Stimulated activated memory B cell treated with anti-CD40 and anti-IgM and Interleukin-4, amounts not matched to agents 10 μg/mL and 1 μg/mL and 100 μg/mL, for 72 hours (primary cell): ENCODE results near the gene ICAM1.
"Not testable (repeated sequence)": the region's sequence is repeated elsewhere in the genome, so short reads cannot be mapped to it uniquely, and the experiment has no call there.

ENCODE experiments used
- ATAC-seq: fragments of 150-1000 bp; cut with Tn5 transposase; 2 replicates; pipeline ENCODE4 v1.10.0; 2021
- H3K27ac Mint-ChIP-seq: one replicate; pipeline ENCODE4 v1.8.0; 2022; ENCODE audit warnings: mild to moderate bottlenecking, mixed read lengths
- H3K27me3 Mint-ChIP-seq: one replicate; pipeline ENCODE4 v1.8.0; 2022; ENCODE audit warnings: mixed read lengths
- H3K36me3 Mint-ChIP-seq: one replicate; pipeline ENCODE4 v1.8.0; 2022; ENCODE audit warnings: mixed read lengths
- H3K4me1 Mint-ChIP-seq: one replicate; pipeline ENCODE4 v1.8.0; 2022; ENCODE audit warnings: mixed read lengths
- H3K4me3 Mint-ChIP-seq: one replicate; pipeline ENCODE4 v1.8.0; 2022; ENCODE audit warnings: mild to moderate bottlenecking, moderate library complexity, mixed read lengths
- H3K9me3 Mint-ChIP-seq: one replicate; pipeline ENCODE4 v1.8.0; 2022; ENCODE audit warnings: mixed read lengths

Gene ICAM1

DNA sequence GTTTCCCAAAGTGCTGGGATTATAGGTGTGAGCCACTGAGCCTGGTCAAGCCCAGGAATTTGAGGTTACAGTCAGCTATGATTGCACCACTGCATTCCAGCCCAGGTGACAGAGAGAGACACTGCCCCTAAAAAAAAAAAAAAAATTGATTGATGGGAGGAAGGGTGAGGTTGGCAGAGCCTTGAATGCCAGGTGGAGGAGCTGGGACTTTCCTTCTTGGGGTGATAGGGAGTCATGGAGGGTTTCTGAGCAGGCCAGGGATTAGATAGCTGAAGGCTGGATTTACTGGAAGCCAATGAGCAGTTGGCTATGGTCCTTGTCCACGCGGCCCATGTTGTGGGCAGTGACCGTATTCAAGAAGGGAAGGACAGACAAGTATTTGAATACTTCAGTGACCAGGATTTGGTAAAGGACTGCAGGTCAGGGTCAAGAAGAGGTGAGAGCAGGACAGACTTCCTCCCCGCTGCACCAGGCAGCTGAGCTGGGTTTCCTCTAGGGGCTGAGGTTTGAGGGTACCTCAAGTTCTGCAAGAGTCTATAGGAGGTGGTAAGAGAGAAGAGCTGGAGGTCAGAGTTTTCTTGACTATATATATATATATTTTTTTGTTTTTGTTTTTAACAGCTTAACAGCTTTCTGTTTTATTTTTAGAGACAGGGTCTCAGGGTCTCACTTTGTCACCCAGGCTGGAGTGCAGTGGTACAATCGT is 9.0 kb downstream of the ICAM1 start:
- H3K4me3 Mint-ChIP-seq, result no peak overlapping the region
- H3K4me1 Mint-ChIP-seq, result peaks cover 43% of the 10 kb centered on the region
- ATAC-seq, result no peak
- H3K27ac Mint-ChIP-seq, result peak overlapping the region; percentile 15
- peaks cover 52% of the 10 kb centered on the region for H3K36me3 Mint-ChIP-seq
- no peaks in the 10 kb centered on the region for H3K27me3 Mint-ChIP-seq
- H3K9me3 Mint-ChIP-seq, result no peaks in the 10 kb centered on the region

DNA sequence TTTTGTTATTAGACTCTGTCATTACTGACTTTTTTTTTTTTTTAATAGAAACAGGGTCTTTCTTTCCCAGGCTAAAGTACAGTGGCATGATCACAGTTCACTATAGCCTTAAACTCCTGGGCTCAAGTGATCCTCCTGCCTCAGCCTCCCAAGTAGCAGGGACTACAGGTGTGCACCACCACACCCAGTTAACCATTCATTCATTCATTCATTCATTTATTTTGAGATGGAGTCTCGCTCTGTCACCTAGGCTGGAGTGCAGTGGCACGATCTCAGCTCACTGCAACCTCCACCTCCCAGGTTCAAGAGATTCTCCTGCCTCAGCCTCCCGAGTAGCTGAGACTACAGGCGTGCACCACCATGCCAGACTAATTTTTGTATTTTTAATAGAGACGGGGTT is 11.1 kb downstream of the ICAM1 start:
- H3K9me3 Mint-ChIP-seq, H3K27ac Mint-ChIP-seq, H3K4me3 Mint-ChIP-seq, ATAC-seq, H3K27me3 Mint-ChIP-seq: not testable (repeated sequence)
- peaks cover 66% of the 10 kb centered on the region for H3K36me3 Mint-ChIP-seq
- peaks cover 54% of the 10 kb centered on the region for H3K4me1 Mint-ChIP-seq

DNA sequence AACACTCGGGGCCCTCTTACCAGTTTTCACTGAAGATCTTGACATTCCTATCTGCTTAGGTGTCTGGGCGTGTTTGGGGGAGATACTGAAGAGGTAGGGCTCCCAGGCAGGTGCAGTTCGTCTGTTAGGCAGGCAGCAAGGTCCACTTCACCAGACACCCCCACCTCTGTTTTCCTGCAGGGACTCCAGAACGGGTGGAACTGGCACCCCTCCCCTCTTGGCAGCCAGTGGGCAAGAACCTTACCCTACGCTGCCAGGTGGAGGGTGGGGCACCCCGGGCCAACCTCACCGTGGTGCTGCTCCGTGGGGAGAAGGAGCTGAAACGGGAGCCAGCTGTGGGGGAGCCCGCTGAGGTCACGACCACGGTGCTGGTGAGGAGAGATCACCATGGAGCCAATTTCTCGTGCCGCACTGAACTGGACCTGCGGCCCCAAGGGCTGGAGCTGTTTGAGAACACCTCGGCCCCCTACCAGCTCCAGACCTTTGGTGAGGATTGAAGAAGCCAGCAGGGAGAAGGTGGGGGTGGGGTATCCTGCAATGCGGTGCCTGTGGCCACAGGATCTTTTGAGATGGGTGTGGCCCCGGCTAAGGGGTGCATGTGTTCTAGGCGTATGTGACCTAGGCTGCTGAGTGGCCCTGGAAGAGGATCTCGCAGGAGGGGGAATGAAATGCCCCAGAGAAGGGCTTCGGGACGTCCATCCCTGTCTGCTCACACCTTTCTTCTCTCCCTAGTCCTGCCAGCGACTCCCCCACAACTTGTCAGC is 12.6 kb downstream of the ICAM1 start:
- Mint-ChIP-seq H3K36me3 (peaks cover 55% of the 10 kb centered on the region), H3K9me3 (peaks cover 2% of the 10 kb centered on the region), H3K4me3 (no peak overlapping the region), H3K27me3 (peaks cover 10% of the 10 kb centered on the region), H3K4me1 (peaks cover 54% of the 10 kb centered on the region), H3K27ac (no peak overlapping the region)
- no peak for ATAC-seq

DNA sequence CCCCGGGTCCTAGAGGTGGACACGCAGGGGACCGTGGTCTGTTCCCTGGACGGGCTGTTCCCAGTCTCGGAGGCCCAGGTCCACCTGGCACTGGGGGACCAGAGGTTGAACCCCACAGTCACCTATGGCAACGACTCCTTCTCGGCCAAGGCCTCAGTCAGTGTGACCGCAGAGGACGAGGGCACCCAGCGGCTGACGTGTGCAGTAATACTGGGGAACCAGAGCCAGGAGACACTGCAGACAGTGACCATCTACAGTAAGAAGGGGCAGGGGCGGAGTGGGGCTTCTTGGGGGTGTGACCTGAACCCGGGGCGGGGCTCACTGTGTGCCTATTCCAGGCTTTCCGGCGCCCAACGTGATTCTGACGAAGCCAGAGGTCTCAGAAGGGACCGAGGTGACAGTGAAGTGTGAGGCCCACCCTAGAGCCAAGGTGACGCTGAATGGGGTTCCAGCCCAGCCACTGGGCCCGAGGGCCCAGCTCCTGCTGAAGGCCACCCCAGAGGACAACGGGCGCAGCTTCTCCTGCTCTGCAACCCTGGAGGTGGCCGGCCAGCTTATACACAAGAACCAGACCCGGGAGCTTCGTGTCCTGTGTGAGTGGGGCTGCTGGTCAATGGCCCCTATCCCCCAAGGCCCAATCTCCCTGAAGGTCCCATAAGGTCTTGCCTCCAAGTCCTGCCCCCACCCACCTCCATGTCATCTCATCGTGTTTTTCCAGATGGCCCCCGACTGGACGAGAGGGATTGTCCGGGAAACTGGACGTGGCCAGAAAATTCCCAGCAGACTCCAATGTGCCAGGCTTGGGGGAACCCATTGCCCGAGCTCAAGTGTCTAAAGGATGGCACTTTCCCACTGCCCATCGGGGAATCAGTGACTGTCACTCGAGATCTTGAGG is 13.4 kb downstream of the ICAM1 start:
- peaks cover 54% of the 10 kb centered on the region for H3K4me1 Mint-ChIP-seq

DNA sequence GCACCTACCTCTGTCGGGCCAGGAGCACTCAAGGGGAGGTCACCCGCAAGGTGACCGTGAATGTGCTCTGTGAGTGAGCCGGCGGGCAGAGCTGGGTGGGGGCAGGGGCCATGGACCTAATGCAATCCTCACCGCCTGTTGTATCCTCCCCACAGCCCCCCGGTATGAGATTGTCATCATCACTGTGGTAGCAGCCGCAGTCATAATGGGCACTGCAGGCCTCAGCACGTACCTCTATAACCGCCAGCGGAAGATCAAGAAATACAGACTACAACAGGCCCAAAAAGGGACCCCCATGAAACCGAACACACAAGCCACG is 14.0 kb downstream of the ICAM1 start:
- Mint-ChIP-seq H3K9me3 (peaks cover 2% of the 10 kb centered on the region), H3K27ac (no peak overlapping the region), H3K4me3 (no peak overlapping the region), H3K36me3 (peaks cover 40% of the 10 kb centered on the region), H3K4me1 (peaks cover 50% of the 10 kb centered on the region), H3K27me3 (peaks cover 20% of the 10 kb centered on the region)
- ATAC-seq, result no peak

More for the DNA sequence above, 13.4 kb downstream of the ICAM1 start:
- no peak for ATAC-seq
- H3K27ac Mint-ChIP-seq, result no peak overlapping the region
- peaks cover 18% of the 10 kb centered on the region for H3K27me3 Mint-ChIP-seq
- peaks cover 2% of the 10 kb centered on the region for H3K9me3 Mint-ChIP-seq
- H3K36me3 Mint-ChIP-seq, result peaks cover 46% of the 10 kb centered on the region
- H3K4me3 Mint-ChIP-seq, result no peak overlapping the region

DNA sequence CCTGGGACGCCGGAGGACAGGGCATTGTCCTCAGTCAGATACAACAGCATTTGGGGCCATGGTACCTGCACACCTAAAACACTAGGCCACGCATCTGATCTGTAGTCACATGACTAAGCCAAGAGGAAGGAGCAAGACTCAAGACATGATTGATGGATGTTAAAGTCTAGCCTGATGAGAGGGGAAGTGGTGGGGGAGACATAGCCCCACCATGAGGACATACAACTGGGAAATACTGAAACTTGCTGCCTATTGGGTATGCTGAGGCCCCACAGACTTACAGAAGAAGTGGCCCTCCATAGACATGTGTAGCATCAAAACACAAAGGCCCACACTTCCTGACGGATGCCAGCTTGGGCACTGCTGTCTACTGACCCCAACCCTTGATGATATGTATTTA is 14.5 kb downstream of the ICAM1 start:
- H3K4me3 Mint-ChIP-seq, result no peak overlapping the region
- H3K27me3 Mint-ChIP-seq, result peaks cover 25% of the 10 kb centered on the region
- peaks cover 2% of the 10 kb centered on the region for H3K9me3 Mint-ChIP-seq
- H3K36me3 Mint-ChIP-seq, result peaks cover 37% of the 10 kb centered on the region
- peaks cover 51% of the 10 kb centered on the region for H3K4me1 Mint-ChIP-seq
- ATAC-seq, result no peak
- H3K27ac Mint-ChIP-seq, result no peak overlapping the region

DNA sequence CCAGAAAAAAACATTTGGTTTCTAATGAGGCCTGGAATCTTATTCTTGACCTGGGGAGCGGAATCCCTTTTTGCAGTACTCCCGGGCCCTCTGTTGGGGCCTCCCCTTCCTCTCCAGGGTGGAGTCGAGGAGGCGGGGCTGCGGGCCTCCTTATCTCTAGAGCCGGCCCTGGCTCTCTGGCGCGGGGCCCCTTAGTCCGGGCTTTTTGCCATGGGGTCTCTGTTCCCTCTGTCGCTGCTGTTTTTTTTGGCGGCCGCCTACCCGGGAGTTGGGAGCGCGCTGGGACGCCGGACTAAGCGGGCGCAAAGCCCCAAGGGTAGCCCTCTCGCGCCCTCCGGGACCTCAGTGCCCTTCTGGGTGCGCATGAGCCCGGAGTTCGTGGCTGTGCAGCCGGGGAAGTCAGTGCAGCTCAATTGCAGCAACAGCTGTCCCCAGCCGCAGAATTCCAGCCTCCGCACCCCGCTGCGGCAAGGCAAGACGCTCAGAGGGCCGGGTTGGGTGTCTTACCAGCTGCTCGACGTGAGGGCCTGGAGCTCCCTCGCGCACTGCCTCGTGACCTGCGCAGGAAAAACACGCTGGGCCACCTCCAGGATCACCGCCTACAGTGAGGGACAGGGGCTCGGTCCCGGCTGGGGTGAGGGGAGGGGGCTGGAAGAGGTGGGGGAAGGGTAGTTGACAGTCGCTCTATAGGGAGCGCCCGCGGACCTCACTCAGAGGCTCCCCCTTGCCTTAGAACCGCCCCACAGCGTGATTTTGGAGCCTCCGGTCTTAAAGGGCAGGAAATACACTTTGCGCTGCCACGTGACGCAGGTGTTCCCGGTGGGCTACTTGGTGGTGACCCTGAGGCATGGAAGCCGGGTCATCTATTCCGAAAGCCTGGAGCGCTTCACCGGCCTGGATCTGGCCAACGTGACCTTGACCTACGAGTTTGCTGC is 16.1 kb downstream of the ICAM1 start, which contains the start of gene ICAM4:
Gene ICAM4, plus strand, starts transcription at position 153 of the 935 bp plus-strand sequence. Its CDS starts 58 bp downstream, at position 211.
- H3K4me3 Mint-ChIP-seq, result peak within 1 kb of the TSS; percentile 50
- peaks cover 39% of the 10 kb centered on the region for H3K36me3 Mint-ChIP-seq
- peak; percentile 69 for ATAC-seq
- H3K27ac Mint-ChIP-seq, result peak within 1 kb of the TSS; percentile 55
- peaks cover 42% of the 10 kb centered on the region for H3K27me3 Mint-ChIP-seq
- peaks cover 68% of the 10 kb centered on the region for H3K4me1 Mint-ChIP-seq
- H3K9me3 Mint-ChIP-seq, result peaks cover 4% of the 10 kb centered on the region

DNA sequence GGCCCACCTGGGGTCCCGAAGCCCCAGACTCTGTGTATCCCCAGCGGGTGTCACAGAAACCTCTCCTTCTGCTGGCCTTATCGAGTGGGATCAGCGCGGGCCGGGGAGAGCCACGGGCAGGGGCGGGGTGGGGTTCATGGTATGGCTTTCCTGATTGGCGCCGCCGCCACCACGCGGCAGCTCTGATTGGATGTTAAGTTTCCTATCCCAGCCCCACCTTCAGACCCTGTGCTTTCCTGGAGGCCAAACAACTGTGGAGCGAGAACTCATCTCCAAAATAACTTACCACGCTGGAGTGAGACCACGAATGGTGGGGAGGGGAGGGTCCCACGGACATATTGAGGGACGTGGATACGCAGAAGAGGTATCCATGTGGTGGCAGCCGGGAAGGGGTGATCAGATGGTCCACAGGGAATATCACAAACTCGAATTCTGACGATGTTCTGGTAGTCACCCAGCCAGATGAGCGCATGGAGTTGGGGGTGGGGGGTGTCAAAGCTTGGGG is 17.8 kb downstream of the ICAM1 start:
- Mint-ChIP-seq H3K4me1 (peaks cover 84% of the 10 kb centered on the region), H3K9me3 (peaks cover 5% of the 10 kb centered on the region), H3K36me3 (peaks cover 35% of the 10 kb centered on the region), H3K27me3 (peaks cover 58% of the 10 kb centered on the region), H3K4me3 (peak overlapping the region; percentile 70), H3K27ac (peak overlapping the region; percentile 67)
- no peak for ATAC-seq

- H3K4me3 Mint-ChIP-seq, result peak overlapping the region; percentile 70
- peaks cover 5% of the 10 kb centered on the region for H3K9me3 Mint-ChIP-seq
- ATAC-seq, result peak; percentile 48
- peak overlapping the region; percentile 67 for H3K27ac Mint-ChIP-seq
- peaks cover 84% of the 10 kb centered on the region for H3K4me1 Mint-ChIP-seq
- peaks cover 62% of the 10 kb centered on the region for H3K27me3 Mint-ChIP-seq
- peaks cover 29% of the 10 kb centered on the region for H3K36me3 Mint-ChIP-seq
Observed at GRCh38 chr19:10289167-10289835, 18.4 kb downstream of the ICAM1 start.

DNA sequence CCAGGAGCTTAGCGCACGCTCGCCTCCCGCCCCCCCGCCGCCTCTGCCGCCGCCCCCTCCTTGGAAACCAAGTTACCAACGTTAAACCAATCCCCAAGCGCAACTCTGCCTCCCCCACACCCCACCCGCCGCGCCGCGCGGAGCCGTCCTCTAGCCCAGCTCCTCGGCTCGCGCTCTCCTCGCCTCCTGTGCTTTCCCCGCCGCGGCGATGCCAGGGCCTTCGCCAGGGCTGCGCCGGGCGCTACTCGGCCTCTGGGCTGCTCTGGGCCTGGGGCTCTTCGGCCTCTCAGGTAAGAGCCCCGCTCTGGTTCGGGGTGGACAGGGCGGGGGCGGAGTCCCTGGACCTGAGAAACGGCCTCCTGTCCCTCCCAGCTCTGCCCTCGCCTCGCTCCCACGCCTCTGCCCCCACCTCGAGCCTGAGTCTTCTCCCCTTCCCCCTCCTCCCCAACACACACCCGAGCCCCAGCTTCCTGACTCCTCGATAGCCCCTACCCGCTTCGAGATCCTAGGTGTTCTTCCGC is 19.0 kb downstream of the ICAM1 start, which contains the start of gene ICAM5:
Gene ICAM5, plus strand, starts transcription at position 117 of the 521 bp plus-strand sequence. Its CDS starts 92 bp downstream, at position 209.
- Mint-ChIP-seq H3K4me3 (peak within 1 kb of the TSS; percentile 72), H3K27me3 (peaks cover 68% of the 10 kb centered on the region), H3K9me3 (peaks cover 5% of the 10 kb centered on the region), H3K4me1 (peaks cover 83% of the 10 kb centered on the region), H3K36me3 (peaks cover 23% of the 10 kb centered on the region), H3K27ac (peak within 1 kb of the TSS; percentile 67)
- no peak for ATAC-seq

DNA sequence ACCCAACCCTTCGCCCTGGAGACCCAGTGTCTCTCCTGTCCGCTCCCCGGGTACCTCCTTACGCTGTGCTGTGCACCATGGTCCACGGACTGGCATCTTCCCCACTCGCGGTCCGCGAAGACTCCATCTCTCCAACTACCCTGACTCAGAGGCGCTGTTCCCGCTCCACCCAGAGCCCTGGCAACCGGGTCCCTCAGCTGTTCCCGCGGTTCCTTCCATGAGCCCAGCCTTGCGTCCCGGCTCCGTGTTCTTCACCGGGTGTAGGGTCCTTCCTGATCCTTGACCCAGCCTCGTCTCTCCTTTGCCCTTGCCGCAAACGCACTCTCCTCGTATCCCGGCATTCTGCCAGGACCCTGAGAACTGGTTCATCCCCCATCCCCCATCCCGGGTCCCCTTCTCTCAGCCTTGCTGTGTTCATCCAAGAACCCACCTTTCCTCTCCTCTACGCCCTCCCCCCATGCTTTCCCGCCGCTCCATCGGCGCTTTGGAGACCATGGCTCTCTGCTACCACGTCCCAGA is 19.5 kb downstream of the ICAM1 start:
- peaks cover 81% of the 10 kb centered on the region for H3K4me1 Mint-ChIP-seq
- H3K36me3 Mint-ChIP-seq, result peaks cover 18% of the 10 kb centered on the region
- H3K27me3 Mint-ChIP-seq, result peaks cover 73% of the 10 kb centered on the region
- H3K9me3 Mint-ChIP-seq, result peaks cover 5% of the 10 kb centered on the region
- ATAC-seq, result no peak
- peak overlapping the region; percentile 67 for H3K27ac Mint-ChIP-seq
- H3K4me3 Mint-ChIP-seq, result peak overlapping the region; percentile 72

GRCh38 chr19:10290876-10291553 is 20.1 kb downstream of the ICAM1 start:
- ATAC-seq, result peak; percentile 29
- peaks cover 80% of the 10 kb centered on the region for H3K4me1 Mint-ChIP-seq
- H3K9me3 Mint-ChIP-seq, result peaks cover 5% of the 10 kb centered on the region
- H3K36me3 Mint-ChIP-seq, result peaks cover 12% of the 10 kb centered on the region
- H3K27me3 Mint-ChIP-seq, result peaks cover 79% of the 10 kb centered on the region
- peak overlapping the region; percentile 72 for H3K4me3 Mint-ChIP-seq
- H3K27ac Mint-ChIP-seq, result peak overlapping the region; percentile 67
